22Rv1 (cell line): ENCODE data around the gene GOLGA5.

Source experiments
- CTCF ChIP-seq: fragments of 450-650 bp; IDR thresholded peaks from 2 replicates; pipeline ENCODE4 v1.5.1; 2017; ENCODE audit warnings: mild to moderate bottlenecking
- ZFX ChIP-seq: fragments of 450-650 bp; IDR thresholded peaks from 2 replicates; pipeline ENCODE4 v1.6.1; 2017; ENCODE audit warnings: antibody characterized with exemption, borderline replicate concordance

- TF ChIP-seq CTCF (no peak), ZFX (no peak)
Measured at GRCh38 chr14:92850492-92850891, 56.4 kb downstream of the GOLGA5 start.
